ENCODE measurements around the gene KRTAP1-1. TPM values are rescaled to one million over a fixed set of nuclear protein-coding genes. Genes with fewer than 3 reads are reported as not detected.

Gene KRTAP1-1
- total and polyA plus RNA-seq, 2 of the 8 experiments (the other 6 are each of a cell fraction or from before 2014, with no cell fraction given) = not detected

DNA sequence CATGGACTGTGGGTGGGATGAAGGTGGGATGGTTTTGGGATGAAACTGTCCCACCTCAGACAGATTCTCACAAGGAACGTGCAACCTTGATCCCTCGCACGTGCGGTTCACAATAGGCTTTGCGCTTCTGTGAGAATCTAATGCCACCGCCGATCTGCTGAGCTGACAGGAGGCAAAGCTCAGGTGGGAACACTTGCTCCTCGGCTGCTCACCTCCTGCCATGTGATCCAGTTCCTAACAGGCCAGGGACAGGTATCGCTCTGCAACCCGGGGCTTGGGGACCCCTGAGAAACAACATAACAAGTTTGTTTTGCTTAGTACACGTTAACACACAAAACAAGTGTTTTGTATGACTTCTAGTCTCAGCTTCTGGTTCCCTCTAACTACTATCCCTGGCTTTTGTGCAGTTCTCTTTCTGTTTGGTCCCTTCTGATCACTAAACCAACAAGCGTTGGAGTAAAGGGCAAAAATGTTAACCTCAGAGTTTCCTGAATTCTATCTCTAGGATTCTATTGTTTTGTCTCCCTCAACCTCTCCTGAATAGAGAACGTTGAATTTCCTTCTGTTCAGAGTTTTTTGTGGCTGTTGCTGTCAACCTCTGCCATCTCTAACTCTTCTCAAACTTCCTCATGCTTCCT lies 24.6 kb downstream of the KRTAP1-1 start:
- H3K4me3 ChIP-seq (ENCODE audit: extremely low read depth in 1 of 4, insufficient read depth in 2 of 4, low read depth in 3 of 4, low read length in 4 of 4) = no peak overlapping the region
- no peak overlapping the region for H3K4ac ChIP-seq (replicated peaks; ENCODE audit: insufficient read length, low read depth, low read length)
- 0 out of 2 replicates have a peak overlapping the region, but pooled peaks have one; percentile 20 for H2AFZ ChIP-seq (ENCODE audit: low read length)
- no peaks in the 10 kb centered on the region for H3K79me1 ChIP-seq (ENCODE audit: low read depth, low read length)
- no peaks in the 10 kb centered on the region for H3K9me3 ChIP-seq (ENCODE audit: insufficient read depth in 2 of 2, low read depth in 1 of 2, low read length in 1 of 2)
- FAIRE-seq (no peak), DNase-seq (ENCODE audit: low read depth in 1 of 2, low spot score in 2 of 2) (no peak)
- H4K20me1 ChIP-seq (replicated peaks in 1 of 2; ENCODE audit: control insufficient read depth in 1 of 2, insufficient read depth in 2 of 2, low read length in 2 of 2) = no peaks in the 10 kb centered on the region
- no peaks in the 10 kb centered on the region for H3K4me1 ChIP-seq (replicated peaks in 1 of 4; ENCODE audit: control insufficient read depth in 3 of 4, insufficient read depth in 4 of 4, low read length in 3 of 4)
- TF ChIP-seq, protein P1, sequence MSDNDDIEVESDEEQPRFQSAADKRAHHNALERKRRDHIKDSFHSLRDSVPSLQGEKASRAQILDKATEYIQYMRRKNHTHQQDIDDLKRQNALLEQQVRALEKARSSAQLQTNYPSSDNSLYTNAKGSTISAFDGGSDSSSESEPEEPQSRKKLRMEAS (IDR thresholded peaks at IDR 0.05) = no peak
- TF ChIP-seq CBX8 (IDR thresholded peaks at IDR 0.05; ENCODE audit: borderline replicate concordance, low read depth, low read length) (no peak), NANOG (IDR thresholded peaks at IDR 0.05; ENCODE audit: insufficient read depth, low read depth, low read length, poor library complexity, severe bottlenecking) (no peak), JUND (IDR thresholded peaks at IDR 0.05; ENCODE audit: low read length) (no peak), KDM1A (IDR thresholded peaks at IDR 0.05; ENCODE audit: borderline replicate concordance, low read length) (no peak), TAF7 (optimal IDR thresholded peaks at IDR 0.05; ENCODE audit: borderline replicate concordance, low read depth, low read length) (no peak), SUZ12 (IDR thresholded peaks at IDR 0.05; ENCODE audit: low read length) (no peak), TCF12 (IDR thresholded peaks at IDR 0.05; ENCODE audit: low read depth, low read length) (no peak), E2F6 (IDR thresholded peaks at IDR 0.05) (no peak)
- H3K4me2 ChIP-seq (ENCODE audit: insufficient read depth in 1 of 2, low read depth in 2 of 2, low read length in 2 of 2) = no peak overlapping the region
- H3K36me3 ChIP-seq (ENCODE audit: control insufficient read depth in 2 of 4, insufficient read depth in 4 of 4, low read length in 3 of 4) = no peaks in the 10 kb centered on the region
- no peaks in the 10 kb centered on the region for H3K23me2 ChIP-seq (ENCODE audit: low read depth, low read length)
- no peak overlapping the region for H3K14ac ChIP-seq (ENCODE audit: insufficient read length)
- no peak overlapping the region for H2BK120ac ChIP-seq (replicated peaks; ENCODE audit: low read depth, low read length)
- H3K56ac ChIP-seq (replicated peaks; ENCODE audit: insufficient read length, low read depth, low read length) = no peak overlapping the region
- H2BK12ac ChIP-seq (ENCODE audit: low read depth, low read length) = no peak overlapping the region
- no peak overlapping the region for H3K23ac ChIP-seq (ENCODE audit: insufficient read length)
- no peak overlapping the region for H4K91ac ChIP-seq (replicated peaks; ENCODE audit: insufficient read length, low read length)
- H2BK5ac ChIP-seq (ENCODE audit: low read depth, low read length) = no peak overlapping the region
- 92% methylated on average over 13 of the region's 13 CpGs; no CpG with 5 or more reads in 1 of the 2 experiments for whole genome bisulfite sequencing, 2 experiments (ENCODE audit: extremely low coverage in 1 of 2, insufficient coverage in 1 of 2, insufficient read length in 1 of 2, insufficient replicate concordance in 2 of 2, low coverage in 1 of 2, low lambda C conversion rate in 2 of 2, missing lambda C conversion rate in 1 of 2)
- H4K8ac ChIP-seq (ENCODE audit: extremely low read depth, insufficient read depth, low read length) = no peak overlapping the region
- no peak overlapping the region for H3K27ac ChIP-seq (ENCODE audit: low read depth, low read length)
- H2BK20ac ChIP-seq (ENCODE audit: low read length) = no peak overlapping the region
- H2AK5ac ChIP-seq (ENCODE audit: low read depth, low read length) = no peak overlapping the region
- H3K27me3 ChIP-seq (replicated peaks in 1 of 4; ENCODE audit: control insufficient read depth in 3 of 4, extremely low read depth in 1 of 4, insufficient read depth in 3 of 4, low read length in 3 of 4) = no peaks in the 10 kb centered on the region; a peak in 1 of 7 replicates
- no peak overlapping the region for H2BK15ac ChIP-seq (ENCODE audit: low read length)
- CTCF ChIA-PET (ENCODE audit: partially characterized antibody) = interaction anchor here (0.5 to 1.0 kb wide), 2 partner anchors 8 to 659 kb away, joined by 3 read pairs; no protein-coding TSS in a partner anchor
- H3K18ac ChIP-seq (ENCODE audit: extremely low read depth, low read length) = no peak overlapping the region
- no peak overlapping the region for H4K5ac ChIP-seq (ENCODE audit: insufficient read length, low read depth, low read length)
- H3K9ac ChIP-seq (replicated peaks in 1 of 4; ENCODE audit: extremely low read depth in 1 of 4, low read depth in 3 of 4, low read length in 3 of 4) = no peak overlapping the region
- no peaks in the 10 kb centered on the region for H3K79me2 ChIP-seq (ENCODE audit: control insufficient read depth in 1 of 2, insufficient read depth in 2 of 2, low read length in 2 of 2)
- POLR2A ChIA-PET (ENCODE audit: partially characterized antibody) = no interaction called here

Data from H1 (cell line).